ENCODE data around the gene TRIM17.

GRCh38 chr1:228373004-228373680 is 43.5 kb downstream of the TRIM17 start:
- no peak for TF ChIP-seq CTCF (IDR thresholded peaks at IDR 0.05; ENCODE audit: low read depth, low read length)
- TF ChIP-seq MYC (IDR thresholded peaks at IDR 0.05; ENCODE audit: low read depth, low read length), result no peak
- no peak for TF ChIP-seq POLR2A (IDR thresholded peaks at IDR 0.05; ENCODE audit: extremely low read depth, insufficient read length)

Measured in NB4 (cell line).